Measurements from ENCODE around the gene PDE4A. TPM values are rescaled to one million over a fixed set of nuclear protein-coding genes. Genes with fewer than 3 reads are reported as not detected.

The PDE4A gene
- total RNA-seq, 1 experiment from 2014 or later, result 5.5 TPM

GRCh38 chr19:10510301-10510802 is 90.0 kb downstream of the PDE4A start:
- peaks cover 22% of the 10 kb centered on the region for H3K27me3 ChIP-seq
- no peak for DNase-seq
- no peak overlapping the region for H3K4me3 ChIP-seq
- H3K9me3 ChIP-seq, result no peaks in the 10 kb centered on the region
- H3K36me3 ChIP-seq, result no peaks in the 10 kb centered on the region

GRCh38 chr19:10513223-10513622 is 92.9 kb downstream of the PDE4A start:
- peaks cover 28% of the 10 kb centered on the region for H3K27me3 ChIP-seq
- no peaks in the 10 kb centered on the region for H3K9me3 ChIP-seq
- no peaks in the 10 kb centered on the region for H3K36me3 ChIP-seq
- DNase-seq, result no peak
- H3K4me3 ChIP-seq, result no peak overlapping the region

- Histone ChIP-seq H3K4me3 (no peak overlapping the region), H3K27me3 (peaks cover 36% of the 10 kb centered on the region)
Observed at GRCh38 chr19:10514211-10515145, 94.1 kb downstream of the PDE4A start.

GRCh38 chr19:10516064-10516385 is 95.7 kb downstream of the PDE4A start:
- Histone ChIP-seq H3K27me3 (peaks cover 33% of the 10 kb centered on the region), H3K9me3 (no peaks in the 10 kb centered on the region), H3K4me3 (no peak overlapping the region), H3K36me3 (no peaks in the 10 kb centered on the region)
- DNase-seq, result no peak

More at GRCh38 chr19:10514211-10515145, 94.1 kb downstream of the PDE4A start:
- Histone ChIP-seq H3K36me3 (no peaks in the 10 kb centered on the region), H3K9me3 (no peaks in the 10 kb centered on the region)
- DNase-seq, result no peak

GRCh38 chr19:10516671-10517286 is 96.4 kb downstream of the PDE4A start:
- peak overlapping the region; percentile 33 for H3K4me3 ChIP-seq
- no peaks in the 10 kb centered on the region for H3K9me3 ChIP-seq
- DNase-seq, result no peak
- no peaks in the 10 kb centered on the region for H3K36me3 ChIP-seq
- H3K27me3 ChIP-seq, result peaks cover 28% of the 10 kb centered on the region

- DNase-seq, result peak; percentile 28
Observed at GRCh38 chr19:10517361-10517759, 97.0 kb downstream of the PDE4A start, which contains the start of gene S1PR5. Gene S1PR5 (minus strand): TSS chr19:10517447. CDS start chr19:10515011, 2,436 bp downstream.

GRCh38 chr19:10517760-10518443 is 97.6 kb downstream of the PDE4A start:
- H3K27me3 ChIP-seq, result peaks cover 30% of the 10 kb centered on the region
- H3K4me3 ChIP-seq, result peak overlapping the region; percentile 33
- H3K36me3 ChIP-seq, result no peaks in the 10 kb centered on the region
- DNase-seq, result peak; percentile 25
- H3K9me3 ChIP-seq, result no peaks in the 10 kb centered on the region

More at GRCh38 chr19:10517361-10517759, 97.0 kb downstream of the PDE4A start, which contains the start of gene S1PR5:
- Histone ChIP-seq H3K27me3 (peaks cover 30% of the 10 kb centered on the region), H3K4me3 (peak within 1 kb of the TSS; percentile 33), H3K36me3 (no peaks in the 10 kb centered on the region), H3K9me3 (no peaks in the 10 kb centered on the region)

GRCh38 chr19:10518444-10519361 is 98.4 kb downstream of the PDE4A start:
- Histone ChIP-seq H3K4me3 (no peak overlapping the region), H3K9me3 (no peaks in the 10 kb centered on the region), H3K27me3 (peaks cover 25% of the 10 kb centered on the region), H3K36me3 (no peaks in the 10 kb centered on the region)
- no peak for DNase-seq

Other genes starting within 250 kb of the PDE4A start
- gene DNMT1, start 225.6 kb upstream of the PDE4A start, total RNA-seq (2014; rRNA removed; shearing (Covaris generic); ENCODE audit: low replicate concordance), result 73.4 and 138 TPM in 2 replicates
- 14.0 and 14.6 TPM in 2 replicates for gene S1PR2, start 189.2 kb upstream of the PDE4A start, total RNA-seq (2014; rRNA removed; shearing (Covaris generic); ENCODE audit: low replicate concordance)
- gene MRPL4, start 168.3 kb upstream of the PDE4A start, total RNA-seq (2014; rRNA removed; shearing (Covaris generic); ENCODE audit: low replicate concordance), result 188 and 218 TPM in 2 replicates
- 3.8 and 5.1 TPM in 2 replicates for gene ICAM1, start 149.4 kb upstream of the PDE4A start, total RNA-seq (2014; rRNA removed; shearing (Covaris generic); ENCODE audit: low replicate concordance)
- not detected in 2 replicates for gene ICAM4, start 133.6 kb upstream of the PDE4A start, total RNA-seq (2014; rRNA removed; shearing (Covaris generic); ENCODE audit: low replicate concordance)
- gene ICAM5, start 130.6 kb upstream of the PDE4A start, total RNA-seq (2014; rRNA removed; shearing (Covaris generic); ENCODE audit: low replicate concordance), result not detected in 2 replicates
- 0.43 TPM in 1 of 2 replicates, not detected in the other for gene ZGLP1, start 110.7 kb upstream of the PDE4A start, total RNA-seq (2014; rRNA removed; shearing (Covaris generic); ENCODE audit: low replicate concordance)
- 30.8 and 43.8 TPM in 2 replicates for gene FDX2, start 104.5 kb upstream of the PDE4A start, total RNA-seq (2014; rRNA removed; shearing (Covaris generic); ENCODE audit: low replicate concordance)
- gene RAVER1, start 87.0 kb upstream of the PDE4A start, total RNA-seq (2014; rRNA removed; shearing (Covaris generic); ENCODE audit: low replicate concordance), result 21.0 and 30.3 TPM in 2 replicates
- 20.4 and 31.7 TPM in 2 replicates for gene ICAM3, start 80.9 kb upstream of the PDE4A start, total RNA-seq (2014; rRNA removed; shearing (Covaris generic); ENCODE audit: low replicate concordance)
- 87.9 and 124 TPM in 2 replicates for gene TYK2, start 40.0 kb upstream of the PDE4A start, total RNA-seq (2014; rRNA removed; shearing (Covaris generic); ENCODE audit: low replicate concordance)
- gene CDC37, start 17.0 kb upstream of the PDE4A start, total RNA-seq (2014; rRNA removed; shearing (Covaris generic); ENCODE audit: low replicate concordance), result 485 and 519 TPM in 2 replicates
- gene KEAP1, start 82.8 kb downstream of the PDE4A start, total RNA-seq (2014; rRNA removed; shearing (Covaris generic); ENCODE audit: low replicate concordance), result 172 and 247 TPM in 2 replicates
- gene S1PR5, start 96.9 kb downstream of the PDE4A start, total RNA-seq (2014; rRNA removed; shearing (Covaris generic); ENCODE audit: low replicate concordance), result not detected in 2 replicates
- 16.6 and 27.0 TPM in 2 replicates for gene ATG4D, start 123.4 kb downstream of the PDE4A start, total RNA-seq (2014; rRNA removed; shearing (Covaris generic); ENCODE audit: low replicate concordance)
- 31.7 and 43.3 TPM in 2 replicates for gene KRI1, start 145.5 kb downstream of the PDE4A start, total RNA-seq (2014; rRNA removed; shearing (Covaris generic); ENCODE audit: low replicate concordance)
- gene CDKN2D, start 148.4 kb downstream of the PDE4A start, total RNA-seq (2014; rRNA removed; shearing (Covaris generic); ENCODE audit: low replicate concordance), result 24.9 and 43.3 TPM in 2 replicates
- gene AP1M2, start 166.8 kb downstream of the PDE4A start, total RNA-seq (2014; rRNA removed; shearing (Covaris generic); ENCODE audit: low replicate concordance), result 1.4 TPM in 1 of 2 replicates, not detected in the other
- gene SLC44A2, start 205.0 kb downstream of the PDE4A start, total RNA-seq (2014; rRNA removed; shearing (Covaris generic); ENCODE audit: low replicate concordance), result 0.54 and 3.3 TPM in 2 replicates
- 273 and 320 TPM in 2 replicates for gene ILF3, start 233.8 kb downstream of the PDE4A start, total RNA-seq (2014; rRNA removed; shearing (Covaris generic); ENCODE audit: low replicate concordance)